ENCODE results near the gene SCFD2. TPM values are rescaled to one million over a fixed set of nuclear protein-coding genes. Genes with fewer than 3 reads are reported as not detected.

The SCFD2 gene
- total and polyA plus RNA-seq, 2 of the 8 experiments (the other 6 are each of a cell fraction or from before 2014, with no cell fraction given) = 6.2 to 10.2 TPM

- Histone ChIP-seq H3K23me2 (ENCODE audit: low read depth, low read length) (no peaks in the 10 kb centered on the region), H3K4me2 (ENCODE audit: insufficient read depth in 1 of 2, low read depth in 2 of 2, low read length in 2 of 2) (no peak overlapping the region), H3K4me1 (replicated peaks in 1 of 4; ENCODE audit: control insufficient read depth in 3 of 4, insufficient read depth in 4 of 4, low read length in 3 of 4) (no peaks in the 10 kb centered on the region), H2AK5ac (ENCODE audit: low read depth, low read length) (no peak overlapping the region), H3K4me3 (ENCODE audit: extremely low read depth in 1 of 4, insufficient read depth in 2 of 4, low read depth in 3 of 4, low read length in 4 of 4) (no peak overlapping the region), H4K5ac (ENCODE audit: insufficient read length, low read depth, low read length) (no peak overlapping the region), H3K18ac (ENCODE audit: extremely low read depth, low read length) (no peak overlapping the region), H3K27ac (ENCODE audit: low read depth, low read length) (no peak overlapping the region), H2AFZ (ENCODE audit: low read length) (no peak overlapping the region), H3K4ac (replicated peaks; ENCODE audit: insufficient read length, low read depth, low read length) (no peak overlapping the region), H4K91ac (replicated peaks; ENCODE audit: insufficient read length, low read length) (no peak overlapping the region), H3K14ac (ENCODE audit: insufficient read length) (no peak overlapping the region), H3K79me2 (ENCODE audit: control insufficient read depth in 1 of 2, insufficient read depth in 2 of 2, low read length in 2 of 2) (no peaks in the 10 kb centered on the region), H3K56ac (replicated peaks; ENCODE audit: insufficient read length, low read depth, low read length) (no peak overlapping the region), H2BK15ac (ENCODE audit: low read length) (no peak overlapping the region), H2BK12ac (ENCODE audit: low read depth, low read length) (no peak overlapping the region), H2BK120ac (replicated peaks; ENCODE audit: low read depth, low read length) (no peak overlapping the region), H3K9ac (replicated peaks in 1 of 4; ENCODE audit: extremely low read depth in 1 of 4, low read depth in 3 of 4, low read length in 3 of 4) (no peak overlapping the region), H3K27me3 (replicated peaks in 1 of 4; ENCODE audit: control insufficient read depth in 3 of 4, extremely low read depth in 1 of 4, insufficient read depth in 3 of 4, low read length in 3 of 4) (no peaks in the 10 kb centered on the region), H4K8ac (ENCODE audit: extremely low read depth, insufficient read depth, low read length) (no peak overlapping the region), H3K23ac (ENCODE audit: insufficient read length) (no peak overlapping the region), H2BK20ac (ENCODE audit: low read length) (no peak overlapping the region), H4K20me1 (replicated peaks in 1 of 2; ENCODE audit: control insufficient read depth in 1 of 2, insufficient read depth in 2 of 2, low read length in 2 of 2) (no peaks in the 10 kb centered on the region), H2BK5ac (ENCODE audit: low read depth, low read length) (no peak overlapping the region), H3K9me3 (ENCODE audit: insufficient read depth in 2 of 2, low read depth in 1 of 2, low read length in 1 of 2) (no peaks in the 10 kb centered on the region; a peak in 1 of 4 replicates), H3K36me3 (ENCODE audit: control insufficient read depth in 2 of 4, insufficient read depth in 4 of 4, low read length in 3 of 4) (no peaks in the 10 kb centered on the region), H3K79me1 (ENCODE audit: low read depth, low read length) (no peaks in the 10 kb centered on the region)
- FAIRE-seq = no peak
- 91% methylated on average over 5 of the region's 5 CpGs; no CpG with 5 or more reads in 1 of the 2 experiments for WGBS, 2 experiments (ENCODE audit: extremely low coverage in 1 of 2, insufficient coverage in 1 of 2, insufficient read length in 1 of 2, insufficient replicate concordance in 2 of 2, low coverage in 1 of 2, low lambda C conversion rate in 2 of 2, missing lambda C conversion rate in 1 of 2)
- ChIA-PET POLR2A (ENCODE audit: partially characterized antibody) (no interaction called here), CTCF (ENCODE audit: partially characterized antibody) (no interaction called here)
- no peak for DNase-seq (ENCODE audit: low read depth in 1 of 2, low spot score in 2 of 2)
- TF ChIP-seq CBX8 (IDR thresholded peaks at IDR 0.05; ENCODE audit: borderline replicate concordance, low read depth, low read length) (no peak), BRCA1 (IDR thresholded peaks at IDR 0.05; ENCODE audit: low read depth, low read length) (no peak), POLR2AphosphoS5 (IDR thresholded peaks at IDR 0.05; ENCODE audit: low read depth, low read length) (no peak)
These were observed 131.2 kb downstream of the SCFD2 start for GRCh38 chr4:53234669-53235068.

Data from H1 (cell line).